Mammary microvascular endothelial cell (primary cell): Measurements from ENCODE around the gene RNF38. TPM values are rescaled to one million over a fixed set of nuclear protein-coding genes. Genes with fewer than 3 reads are reported as not detected.

Experiments used
- total RNA-seq: library from RNA; depleted of rRNA; stranded (reverse); fragments of >200 nt; gene quantifications from 2 replicates; pipeline ENCODE4 v1.2.3, GENCODE V29; 2015

Gene RNF38
- total RNA-seq, result 18.9 and 19.0 TPM in 2 replicates

GRCh38 chr9:36399980-36400331, at the start of gene RNF38:
RNF38 (minus strand) TSS chr9:36400269; CDS start chr9:36400108, 161 bp downstream.

Other genes starting within 250 kb of the RNF38 start
- 0.15 and 0.60 TPM in 2 replicates for gene CCIN, start 230.9 kb downstream of the RNF38 start, total RNA-seq
- gene CLTA, start 209.3 kb downstream of the RNF38 start, total RNA-seq, result 457 and 505 TPM in 2 replicates
- 15.5 and 18.8 TPM in 2 replicates for gene GNE, start 141.8 kb downstream of the RNF38 start, total RNA-seq
- 46.7 and 47.2 TPM in 2 replicates for gene MELK, start 172.6 kb upstream of the RNF38 start, total RNA-seq